Common myeloid progenitor, CD34-positive (primary cell): ENCODE results near the gene IL20RA.
"Not testable (repeated sequence)": the region's sequence is repeated elsewhere in the genome, so short reads cannot be mapped to it uniquely, and the experiment has no call there.

Experiments used
- CTCF ChIA-PET: fragments of 350-600 bp; sonication (Branson Sonifier 250); formaldehyde crosslinking; loops from one replicate; lab custom pipeline; 2021; ENCODE audit warnings: antibody characterized with exemption; lab: Charles Lee
- POLR2A ChIA-PET: fragments of 350-600 bp; sonication (Branson Sonifier 250); formaldehyde crosslinking; loops from one replicate; lab custom pipeline; 2021; ENCODE audit warnings: antibody characterized with exemption; lab: Charles Lee
- DNase-seq, 3 donors: peaks; one replicate each; pipeline versions ENCODE4 v3.0.0 to v3.0.0-alpha.2; 2013
- H3K27ac ChIP-seq, 2 experiments: 1 replicate in 1 of 2; 2 replicates in 1 of 2; pipeline ENCODE4 v1.7.0; 2013; ENCODE audit warnings: inconsistent platforms in 2 of 2, low read length in 2 of 2, mild to moderate bottlenecking in 2 of 2, low read depth in 1 of 2, moderate library complexity in 1 of 2; ENCODE audit not compliant: severe bottlenecking in 2 of 2, insufficient read depth in 1 of 2, poor library complexity in 1 of 2
- H3K27me3 ChIP-seq, 5 experiments: replicated peaks in 2 of 5; 1 replicate in 3 of 5; 2 replicates in 2 of 5; pipeline versions ENCODE4 v1.6.1 to v1.7.0; 2013; ENCODE audit warnings: low read length in 4 of 5, mild to moderate bottlenecking in 2 of 5, moderate library complexity in 2 of 5, inconsistent platforms in 1 of 5; ENCODE audit not compliant: insufficient read depth in 5 of 5, control insufficient read depth in 4 of 5
- H3K36me3 ChIP-seq, 4 experiments: 1 replicate in 2 of 4; 2 replicates in 2 of 4; pipeline versions ENCODE4 v1.6.1 to v1.7.0; 2013; ENCODE audit warnings: low read length in 3 of 4, control low read depth in 1 of 4, mild to moderate bottlenecking in 1 of 4; ENCODE audit not compliant: control insufficient read depth in 4 of 4, insufficient read depth in 4 of 4
- H3K4me1 ChIP-seq, 4 experiments: 1 replicate in 3 of 4; 2 replicates in 1 of 4; pipeline versions ENCODE4 v1.6.1 to v1.7.1; 2013; ENCODE audit warnings: low read length in 3 of 4, mild to moderate bottlenecking in 3 of 4, control low read depth in 1 of 4, inconsistent platforms in 1 of 4, moderate library complexity in 1 of 4; ENCODE audit not compliant: control insufficient read depth in 4 of 4, insufficient read depth in 4 of 4; ENCODE audit errors: control extremely low read depth in 1 of 4
- H3K4me3 ChIP-seq, 7 experiments: 1 replicate in 4 of 7; 2 replicates in 3 of 7; pipeline versions ENCODE4 v1.5.1 to v1.7.0; 2013; ENCODE audit warnings: mild to moderate bottlenecking in 7 of 7, low read length in 6 of 7, moderate library complexity in 6 of 7, inconsistent platforms in 2 of 7, low read depth in 2 of 7, control low read depth in 1 of 7; ENCODE audit not compliant: insufficient read depth in 4 of 7, control insufficient read depth in 1 of 7; ENCODE audit errors: extremely low read depth in 1 of 7
- H3K9me3 ChIP-seq, 5 experiments: 1 replicate in 4 of 5; 2 replicates in 1 of 5; pipeline versions ENCODE4 v1.6.1 to v1.7.1; 2013; ENCODE audit warnings: low read length in 4 of 5, mild to moderate bottlenecking in 2 of 5, inconsistent platforms in 1 of 5, low read depth in 1 of 5, moderate library complexity in 1 of 5; ENCODE audit not compliant: control insufficient read depth in 4 of 5, insufficient read depth in 2 of 5; ENCODE audit errors: control extremely low read depth in 1 of 5
- WGBS: methylation state at CpG from one replicate; pipeline ENCODE4 v1.1.5; 2013; ENCODE audit not compliant: insufficient coverage; 5-methylcytosine and 5-hydroxymethylcytosine counted together

Gene IL20RA

DNA sequence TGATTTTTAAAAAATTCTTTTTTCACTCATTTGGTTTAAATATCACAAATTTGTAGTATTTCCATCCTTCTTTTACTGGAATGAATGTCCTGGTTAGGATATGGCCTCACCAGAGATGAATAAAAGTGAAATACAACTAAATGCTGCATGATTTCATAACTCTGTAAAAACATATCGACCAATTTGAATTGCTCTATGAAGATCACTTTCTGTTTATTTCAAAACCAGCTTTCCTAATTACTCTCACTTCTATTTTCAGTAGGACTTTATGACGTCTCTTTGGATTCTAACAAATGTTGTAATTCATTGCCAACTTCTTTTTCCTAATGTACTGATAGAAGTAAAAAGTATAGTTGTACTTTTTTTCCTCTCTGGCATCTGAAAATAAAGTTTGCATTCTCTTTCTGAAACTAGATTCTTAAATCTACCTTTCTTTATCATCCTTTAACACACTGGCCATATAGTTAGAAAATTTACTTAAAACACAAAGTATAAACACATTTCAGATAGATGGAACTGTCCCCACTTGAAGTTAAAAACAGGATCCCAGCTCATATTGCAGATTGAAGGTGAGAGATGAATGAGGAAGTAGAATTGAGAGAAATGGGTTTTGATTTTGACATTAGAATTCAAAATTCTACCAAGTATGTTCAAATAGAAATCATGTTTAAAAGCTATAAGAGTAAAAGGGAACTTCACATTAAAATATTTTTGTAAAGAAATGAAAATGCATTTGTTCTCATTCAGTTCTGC is 40.3 kb upstream of the IL20RA start:
- whole genome bisulfite sequencing: 100% methylated on average over 1 of the region's 2 CpGs
- no peaks in the 10 kb centered on the region for H3K9me3 ChIP-seq
- no peak overlapping the region for H3K27ac ChIP-seq
- CTCF ChIA-PET: interaction anchor here (1.2 to 2.0 kb wide), 3 partner anchors 10 to 236 kb away, joined by 3 to 8 read pairs (median 4); no protein-coding TSS in a partner anchor
- POLR2A ChIA-PET: no interaction called here
- H3K36me3 ChIP-seq: no peaks in the 10 kb centered on the region
- DNase-seq: no peak
- no peak overlapping the region for H3K4me3 ChIP-seq
- H3K27me3 ChIP-seq: peaks cover 0 to 3% (median 0%) of the 10 kb centered on the region in 5 experiments
- peaks cover 0 to 6% (median 3%) of the 10 kb centered on the region in 4 experiments for H3K4me1 ChIP-seq

DNA sequence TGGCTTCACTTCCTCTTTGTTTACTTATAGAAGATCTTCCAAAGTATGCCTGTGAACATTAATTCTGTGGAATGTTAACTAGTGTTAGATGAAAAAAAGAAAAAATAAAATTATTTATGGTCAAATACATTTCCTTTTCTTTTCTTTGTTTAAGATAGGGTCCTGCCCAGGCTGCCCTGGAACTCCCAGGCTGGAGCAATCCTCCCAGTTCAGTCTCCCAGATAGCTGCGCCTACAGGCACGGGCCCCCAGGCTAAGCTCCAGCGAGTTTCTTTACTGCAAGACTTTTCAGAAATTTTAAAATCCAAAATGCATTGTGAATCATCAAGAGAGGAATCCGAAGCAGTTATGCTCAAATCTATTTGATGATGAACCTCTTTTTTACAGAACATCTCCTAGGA is 39.3 kb upstream of the IL20RA start:
- Histone ChIP-seq H3K4me1 (peaks cover 0 to 6% (median 3%) of the 10 kb centered on the region in 4 experiments), H3K9me3 (no peaks in the 10 kb centered on the region), H3K36me3 (no peaks in the 10 kb centered on the region), H3K27ac (no peak overlapping the region), H3K4me3 (no peak overlapping the region), H3K27me3 (peaks cover 0 to 3% (median 0%) of the 10 kb centered on the region in 5 experiments)
- ChIA-PET CTCF (interaction anchor here (0.7 kb wide), 1 partner anchor 9 kb away, joined by 3 read pairs; no protein-coding TSS in a partner anchor), POLR2A (no interaction called here)
- 100% methylated on average over 4 of the region's 4 CpGs for WGBS
- no peak for DNase-seq

DNA sequence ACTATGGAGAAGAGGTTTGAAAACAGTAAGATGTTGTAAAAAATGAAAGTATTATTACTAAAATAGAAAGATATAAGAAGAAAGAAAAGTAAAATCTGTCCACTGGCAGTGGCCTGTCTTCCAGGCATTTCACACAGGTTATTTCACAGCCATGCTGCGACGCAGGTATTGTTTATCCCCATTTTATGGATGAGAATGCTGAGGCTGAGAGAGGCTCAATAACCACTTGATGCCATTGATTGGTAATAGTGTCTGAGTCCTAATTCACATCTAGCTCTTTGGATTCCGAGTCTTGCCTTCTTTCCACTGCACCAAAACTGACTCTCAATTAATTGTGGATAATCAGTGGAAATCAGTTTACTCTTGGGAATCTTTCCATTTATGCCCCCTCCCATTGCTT is 37.2 kb upstream of the IL20RA start:
- Histone ChIP-seq H3K4me1 (no peaks in the 10 kb centered on the region), H3K27ac (no peak overlapping the region), H3K27me3 (peaks cover 0 to 5% (median 0%) of the 10 kb centered on the region in 5 experiments), H3K4me3 (no peak overlapping the region), H3K9me3 (no peaks in the 10 kb centered on the region), H3K36me3 (no peaks in the 10 kb centered on the region)
- DNase-seq: no peak
- CTCF ChIA-PET: interaction anchor here (2.3 kb wide), 1 partner anchor 233 kb away, joined by 7 read pairs; no protein-coding TSS in a partner anchor
- 100% methylated on average over 3 of the region's 3 CpGs for whole genome bisulfite sequencing
- POLR2A ChIA-PET: no interaction called here

DNA sequence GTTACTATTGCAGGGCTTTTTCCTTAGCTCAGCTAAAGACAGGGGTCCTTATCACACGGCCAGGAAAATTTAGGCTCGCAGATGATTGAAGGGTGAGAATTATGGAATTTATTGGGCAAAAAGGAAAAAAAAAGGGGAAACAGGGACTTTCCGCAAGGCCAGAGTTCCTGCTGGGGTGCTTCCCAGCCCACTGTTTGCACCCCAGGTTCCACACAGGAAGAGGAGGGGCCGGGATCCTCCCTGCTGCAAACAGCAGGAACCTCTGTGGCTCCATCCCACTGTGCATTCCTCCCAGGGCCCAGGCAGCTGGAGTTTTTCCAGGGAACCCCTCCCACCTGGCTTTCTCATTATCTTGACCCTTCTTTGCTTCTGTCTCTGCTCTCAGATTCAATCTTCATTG is 35.9 kb upstream of the IL20RA start:
- no peak overlapping the region for H3K27ac ChIP-seq
- 82% methylated on average over 3 of the region's 4 CpGs for WGBS
- no peak overlapping the region for H3K4me3 ChIP-seq
- DNase-seq: no peak
- no peaks in the 10 kb centered on the region for H3K9me3 ChIP-seq
- ChIA-PET CTCF (interaction anchor here (1.2 to 2.3 kb wide), 2 partner anchors 25 to 234 kb away, joined by 4 to 7 read pairs; no protein-coding TSS in a partner anchor), POLR2A (no interaction called here)
- peaks cover 0 to 4% (median 0%) of the 10 kb centered on the region in 5 experiments for H3K27me3 ChIP-seq
- H3K4me1 ChIP-seq: no peaks in the 10 kb centered on the region
- no peaks in the 10 kb centered on the region for H3K36me3 ChIP-seq

DNA sequence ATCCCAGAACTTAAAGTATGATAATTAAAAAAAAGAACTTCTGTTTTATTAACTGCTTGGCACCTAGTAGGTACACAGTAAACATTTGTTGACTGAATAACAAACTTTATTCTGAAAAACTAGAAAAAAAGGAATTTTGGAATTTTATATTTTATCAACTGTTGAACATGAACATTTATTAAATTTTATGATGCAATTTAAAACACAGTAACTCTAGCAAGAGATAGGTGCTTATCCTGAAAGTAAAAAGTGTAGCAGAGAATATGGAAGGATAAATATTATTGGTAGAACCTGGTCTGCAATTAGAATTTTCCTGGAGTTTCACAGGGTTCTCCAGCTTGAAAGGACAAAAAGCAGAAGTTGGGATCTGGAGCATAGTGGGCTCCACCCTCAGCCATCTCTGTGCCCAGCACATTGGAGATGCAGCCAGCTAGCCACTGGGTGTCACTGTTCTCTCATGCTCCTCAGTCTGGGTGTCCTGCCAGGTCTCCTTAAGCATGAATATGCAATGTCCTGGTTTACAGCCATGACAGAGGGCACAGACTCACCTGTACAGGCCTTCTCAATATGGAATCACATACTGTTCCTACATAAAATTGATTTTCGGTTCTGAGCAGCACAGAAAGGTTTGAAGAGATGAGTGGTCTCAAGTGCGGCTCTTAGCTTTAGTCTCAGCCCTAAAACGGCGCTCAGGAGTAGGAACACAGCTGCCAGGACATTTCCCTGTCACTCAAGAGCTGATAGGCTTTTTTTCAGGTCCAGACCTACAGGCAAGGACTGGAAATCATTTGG is 31.7 kb upstream of the IL20RA start:
- no peaks in the 10 kb centered on the region for H3K36me3 ChIP-seq
- DNase-seq: peak; percentile 78 to 87 (median 87)
- CTCF ChIA-PET: interaction anchor here (0.6 to 2.9 kb wide), 15 partner anchors 8 to 565 kb away, joined by 3 to 13 read pairs (median 3); no protein-coding TSS in a partner anchor
- no peak overlapping the region for H3K27ac ChIP-seq
- WGBS: 95% methylated on average over 3 of the region's 4 CpGs
- H3K4me1 ChIP-seq: no peaks in the 10 kb centered on the region
- POLR2A ChIA-PET: interaction anchor here (0.5 to 0.6 kb wide), 2 partner anchors 119 to 120 kb away, joined by 3 to 6 read pairs; no protein-coding TSS in a partner anchor
- H3K9me3 ChIP-seq: peaks cover 0 to 5% (median 0%) of the 10 kb centered on the region in 5 experiments
- H3K4me3 ChIP-seq: no peak overlapping the region
- H3K27me3 ChIP-seq: peaks cover 0 to 4% (median 0%) of the 10 kb centered on the region in 5 experiments

DNA sequence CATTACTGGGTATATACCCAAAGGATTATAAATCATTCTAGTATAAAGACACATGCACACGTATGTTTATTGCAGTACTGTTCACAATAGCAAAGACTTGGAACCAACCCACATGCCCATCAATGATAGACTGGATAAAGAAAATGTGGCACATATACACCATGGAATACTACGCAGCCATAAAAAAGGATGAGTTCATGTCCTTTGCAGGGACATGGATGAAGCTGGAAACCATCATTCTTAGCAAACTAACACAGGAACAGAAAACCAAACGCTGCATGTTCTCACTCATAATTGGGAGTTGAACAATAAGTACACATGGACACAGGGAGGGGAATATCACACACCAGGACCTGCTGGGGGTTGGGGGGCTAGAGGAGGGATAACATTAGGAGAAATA is 31.0 kb upstream of the IL20RA start:
- H3K36me3 ChIP-seq, H3K27me3 ChIP-seq, POLR2A ChIA-PET, H3K4me1 ChIP-seq, H3K9me3 ChIP-seq, H3K4me3 ChIP-seq, H3K27ac ChIP-seq, DNase-seq: not testable (repeated sequence)
- CTCF ChIA-PET: interaction anchor here (0.6 to 2.9 kb wide), 9 partner anchors 7 to 566 kb away, joined by 3 to 13 read pairs (median 3); no protein-coding TSS in a partner anchor
- 100% methylated on average over 1 of the region's 3 CpGs for WGBS
